ENCODE data around the gene RFLNA. TPM values are rescaled to one million over a fixed set of nuclear protein-coding genes. Genes with fewer than 3 reads are reported as not detected.

The RFLNA gene
- total and polyA plus RNA-seq, 2 of the 4 experiments (the other 2 are of a cell fraction): not detected

DNA sequence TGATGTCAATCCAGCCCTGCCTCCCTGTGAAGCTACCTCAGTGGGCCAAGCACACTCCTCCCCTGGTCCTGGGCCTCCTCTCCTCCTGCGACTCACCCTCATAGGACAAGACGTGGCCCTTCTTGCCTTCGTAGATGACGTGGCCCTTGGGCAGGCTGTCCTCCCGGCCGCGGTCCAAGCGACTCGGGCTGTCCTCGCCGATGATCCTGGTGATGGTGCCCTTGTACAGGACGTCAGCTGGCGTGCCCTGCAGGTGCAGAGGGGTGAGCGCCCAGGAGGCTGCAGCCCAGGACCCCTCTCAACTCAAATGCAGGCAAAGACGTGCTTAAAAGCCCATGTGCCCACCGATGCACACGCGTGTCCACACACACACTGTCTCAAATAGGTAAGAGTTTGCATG lies 55.6 kb downstream of the RFLNA start:
- H3K4me2 ChIP-seq (ENCODE audit: low read depth, low read length): no peak overlapping the region
- no peak overlapping the region for H2AK5ac ChIP-seq (ENCODE audit: low read depth, low read length)
- peaks cover 34% of the 10 kb centered on the region for H4K20me1 ChIP-seq (ENCODE audit: insufficient read depth, low read length)
- ATAC-seq (ENCODE audit: low read depth): no peak
- no peak overlapping the region for H2BK15ac ChIP-seq (ENCODE audit: low read depth, low read length)
- H2BK20ac ChIP-seq (ENCODE audit: low read depth, low read length): no peak overlapping the region
- no peaks in the 10 kb centered on the region for H3K9me3 ChIP-seq (ENCODE audit: control insufficient read depth, insufficient read depth, low read length)
- no peak overlapping the region for H3K14ac ChIP-seq (replicated peaks; ENCODE audit: low read depth, low read length)
- no TSS peak for BruUV-seq (replicated peaks)
- H3K36me3 ChIP-seq (ENCODE audit: control insufficient read depth, insufficient read depth, low read length): peaks cover 90% of the 10 kb centered on the region
- no peak for DNase-seq
- H4K91ac ChIP-seq (ENCODE audit: insufficient read depth, low read depth, low read length): no peak overlapping the region
- CTCF ChIA-PET: no interaction called here
- no peak overlapping the region for H2AK9ac ChIP-seq (replicated peaks; ENCODE audit: low read depth, low read length, poor library complexity)
- POLR2A ChIA-PET (ENCODE audit: unreplicated experiment): no interaction called here
- H2AFZ ChIP-seq (replicated peaks; ENCODE audit: low read length, poor library complexity): no peak overlapping the region
- H3K4ac ChIP-seq (ENCODE audit: low read depth, low read length): no peak overlapping the region
- H3K56ac ChIP-seq (ENCODE audit: extremely low read depth, insufficient read depth, low read length): no peak overlapping the region
- H2BK5ac ChIP-seq (ENCODE audit: low read depth, low read length, poor library complexity, severe bottlenecking): no peak overlapping the region
- H3K4me1 ChIP-seq (ENCODE audit: control insufficient read depth, insufficient read depth, low read length): no peaks in the 10 kb centered on the region
- H2BK120ac ChIP-seq (ENCODE audit: low read depth, low read length): no peak overlapping the region
- no peak overlapping the region for H3K23ac ChIP-seq (ENCODE audit: low read depth, low read length)
- H4K8ac ChIP-seq (ENCODE audit: low read depth in 2 of 2, low read length in 2 of 2): no peak overlapping the region
- H3K18ac ChIP-seq (ENCODE audit: low read depth, low read length): no peak overlapping the region
- dilution Hi-C loops (cut with HindIII; ENCODE audit: low sequenced_read_pairs, unreplicated experiment) (no loop called here), intact Hi-C loops (cut with micrococcal nuclease) (no loop called here), in situ Hi-C loops (cut with MboI; ENCODE audit: low sequenced_read_pairs) (no loop called here)
- no peak overlapping the region for H4K5ac ChIP-seq (ENCODE audit: low read depth, low read length)
- H3K9me1 ChIP-seq (ENCODE audit: insufficient read depth, low read length): no peaks in the 10 kb centered on the region
- H3K4me3 ChIP-seq (ENCODE audit: insufficient read depth, low read depth, low read length): no peak overlapping the region
- peaks cover 27 to 58% of the 10 kb centered on the region in 2 experiments for H3K79me1 ChIP-seq (ENCODE audit: low read depth in 1 of 2, low read length in 2 of 2)
- H3K27me3 ChIP-seq (ENCODE audit: control insufficient read depth, insufficient read depth, low read length): no peaks in the 10 kb centered on the region
- no peak overlapping the region for H3K9ac ChIP-seq (ENCODE audit: low read depth, low read length)
- no peak overlapping the region for H3K27ac ChIP-seq (ENCODE audit: insufficient read depth, low read length)
- 100% methylated on average over 1 of the region's 18 CpGs; no CpG with 5 or more reads in 1 of the 2 experiments for WGBS, 2 experiments (ENCODE audit: extremely low coverage in 2 of 2, insufficient read length in 1 of 2)
- TF ChIP-seq ELK1 (IDR thresholded peaks at IDR 0.05; ENCODE audit: borderline replicate concordance, low read depth, low read length) (no peak), CHD1 (IDR thresholded peaks at IDR 0.05; ENCODE audit: low read depth, low read length) (no peak), USF2 (IDR thresholded peaks at IDR 0.05; ENCODE audit: low read depth, low read length) (no peak), BHLHE40 (IDR thresholded peaks at IDR 0.05; ENCODE audit: low read depth, low read length) (no peak), MXI1 (IDR thresholded peaks at IDR 0.05; ENCODE audit: borderline replicate concordance, low read depth, low read length) (no peak), NFE2L2 (IDR thresholded peaks at IDR 0.05; ENCODE audit: low read depth, low read length) (no peak), MAFK (IDR thresholded peaks at IDR 0.05; ENCODE audit: low read depth, low read length) (no peak), RFX5 (IDR thresholded peaks at IDR 0.05; ENCODE audit: low read depth, low read length) (no peak), CTCF (conservative IDR thresholded peaks at IDR 0.05; ENCODE audit: low read depth, low read length) (no peak), RCOR1 (IDR thresholded peaks at IDR 0.05; ENCODE audit: insufficient replicate concordance, low read length) (no peak), CEBPB (IDR thresholded peaks at IDR 0.05; ENCODE audit: low read depth, low read length) (no peak), FOS (IDR thresholded peaks at IDR 0.05; ENCODE audit: low read depth, low read length) (no peak), POLR2A (IDR thresholded peaks at IDR 0.05; ENCODE audit: low read depth, low read length) (no peak), MAZ (IDR thresholded peaks at IDR 0.05; ENCODE audit: borderline replicate concordance, low read depth, low read length) (no peak), RAD21 (IDR thresholded peaks at IDR 0.05; ENCODE audit: low read length) (no peak)

All from IMR-90 (cell line).